NB4 (cell line): ENCODE measurements around the gene PANX1.

Experiments
- DNase-seq: peaks from one replicate; pipeline ENCODE4 v3.0.0; 2010; ENCODE audit warnings: low read depth
- H3K4me3 ChIP-seq: one replicate; pipeline ENCODE4 v1.5.1; 2011; ENCODE audit warnings: mild to moderate bottlenecking, low read depth, low read length, moderate library complexity
- CTCF ChIP-seq: IDR thresholded peaks from one replicate; pipeline ENCODE4 v1.5.1; 2012; ENCODE audit warnings: low read depth, low read length
- MYC ChIP-seq: IDR thresholded peaks from 2 replicates; pipeline ENCODE4 v1.6.1; 2011; ENCODE audit warnings: low read depth, low read length
- POLR2A ChIP-seq: IDR thresholded peaks from 2 replicates; pipeline ENCODE4 v1.6.1; 2011; ENCODE audit warnings: mild to moderate bottlenecking; ENCODE audit not compliant: insufficient read length; ENCODE audit errors: extremely low read depth
- TF ChIP-seq, protein P1 (sequence below): IDR thresholded peaks from 2 replicates; pipeline ENCODE4 v1.6.1; 2011; ENCODE audit warnings: low read depth, low read length

PANX1 gene

GRCh38 chr11:94131047-94131717 lies 2.5 kb downstream of the PANX1 start:
- no peak for DNase-seq
- H3K4me3 ChIP-seq = peak overlapping the region; percentile 22
- TF ChIP-seq CTCF (no peak), MYC (no peak), POLR2A (no peak)
- TF ChIP-seq, protein P1, sequence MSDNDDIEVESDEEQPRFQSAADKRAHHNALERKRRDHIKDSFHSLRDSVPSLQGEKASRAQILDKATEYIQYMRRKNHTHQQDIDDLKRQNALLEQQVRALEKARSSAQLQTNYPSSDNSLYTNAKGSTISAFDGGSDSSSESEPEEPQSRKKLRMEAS = no peak

GRCh38 chr11:94131718-94132115 lies 3.1 kb downstream of the PANX1 start:
- TF ChIP-seq, protein P1 = no peak
- no peak for DNase-seq

GRCh38 chr11:94132152-94132558 lies 3.5 kb downstream of the PANX1 start:
- H3K4me3 ChIP-seq = no peak overlapping the region
- no peak for DNase-seq
- TF ChIP-seq POLR2A = no peak
- TF ChIP-seq, protein P1 = no peak
- TF ChIP-seq MYC = no peak

More at GRCh38 chr11:94131718-94132115, 3.1 kb downstream of the PANX1 start:
- no peak overlapping the region for H3K4me3 ChIP-seq

GRCh38 chr11:94132823-94133408 lies 4.3 kb downstream of the PANX1 start:
- TF ChIP-seq POLR2A = no peak
- TF ChIP-seq, protein P1 = no peak
- TF ChIP-seq CTCF = no peak
- no peak for TF ChIP-seq MYC
- DNase-seq = no peak
- H3K4me3 ChIP-seq = no peak overlapping the region

GRCh38 chr11:94133752-94134151 lies 5.1 kb downstream of the PANX1 start:
- TF ChIP-seq POLR2A (no peak), MYC (no peak), CTCF (no peak)
- TF ChIP-seq, protein P1 = no peak
- H3K4me3 ChIP-seq = no peak overlapping the region

DNA sequence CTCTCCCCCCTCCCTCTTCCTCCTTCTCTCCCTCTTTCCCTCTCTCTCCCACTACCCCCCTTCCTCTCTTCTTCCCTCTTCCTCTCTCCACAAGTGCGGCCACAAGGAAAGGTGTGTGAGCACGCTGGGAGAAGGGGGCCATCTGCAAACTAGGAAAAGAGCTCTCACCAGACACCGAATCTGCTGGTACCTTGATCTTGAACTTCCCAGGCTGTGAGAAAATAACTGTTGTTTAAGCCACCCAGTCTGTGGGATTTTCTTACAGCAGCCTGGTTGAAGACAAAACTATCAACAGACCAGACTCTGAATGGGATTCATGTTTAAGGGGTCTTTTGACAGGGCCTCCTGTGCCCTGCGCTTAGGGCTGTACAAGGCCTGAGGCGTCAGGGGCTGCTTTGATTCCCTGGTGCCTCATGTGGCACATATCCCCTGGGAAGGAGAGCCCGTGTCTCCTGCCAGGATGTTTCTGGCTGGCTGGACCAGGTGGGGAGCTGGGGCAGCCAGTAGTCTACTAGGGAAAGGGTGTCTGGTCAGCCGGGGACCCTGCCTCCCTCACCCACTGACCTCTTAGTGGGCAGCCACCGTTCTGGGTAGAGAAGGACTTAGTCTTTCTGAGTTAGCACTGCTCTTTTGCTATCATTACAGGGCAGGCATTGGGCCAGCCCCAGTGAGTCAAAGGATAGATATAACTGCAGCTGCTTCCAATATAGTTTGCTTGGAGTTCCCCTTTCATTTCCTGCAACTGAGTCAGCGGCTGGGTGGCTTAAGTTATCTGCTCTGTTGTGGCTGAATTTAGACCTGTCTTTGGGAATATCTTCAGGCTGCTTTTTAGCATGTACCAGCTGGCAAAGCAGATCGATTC lies 6.2 kb downstream of the PANX1 start:
- H3K4me3 ChIP-seq = no peak overlapping the region
- TF ChIP-seq MYC = no peak
- no peak for TF ChIP-seq POLR2A
- TF ChIP-seq, protein P1 = no peak
- no peak for TF ChIP-seq CTCF
- DNase-seq = peak; percentile 55

More at GRCh38 chr11:94133752-94134151, 5.1 kb downstream of the PANX1 start:
- no peak for DNase-seq
